GM18873 (cell line): Measurements from ENCODE around the gene FAM193A.
"Not testable (repeated sequence)": the region's sequence is repeated elsewhere in the genome, so short reads cannot be mapped to it uniquely, and the experiment has no call there.

ENCODE experiments used
- ATAC-seq: cut with Tn5 transposase; IDR thresholded peaks from one replicate; pipeline ENCODE4 v1.9.1; 2021; ENCODE audit warnings: mild to moderate bottlenecking, moderate library complexity, moderate number of reproducible peaks; ENCODE audit not compliant: unreplicated experiment, low FRiP score

Gene FAM193A

GRCh38 chr4:2570551-2571222 is 34.2 kb downstream of the FAM193A start:
- no peak for ATAC-seq

GRCh38 chr4:2572076-2572475 is 35.6 kb downstream of the FAM193A start:
- no peak for ATAC-seq

GRCh38 chr4:2572866-2573265 is 36.4 kb downstream of the FAM193A start:
- no peak for ATAC-seq

- no peak for ATAC-seq
Observed at GRCh38 chr4:2574009-2574408, 37.6 kb downstream of the FAM193A start.

- ATAC-seq, result no peak
Observed at GRCh38 chr4:2574863-2575262, 38.4 kb downstream of the FAM193A start.

GRCh38 chr4:2576290-2576689 is 39.8 kb downstream of the FAM193A start:
- no peak for ATAC-seq

GRCh38 chr4:2578106-2578505 is 41.7 kb downstream of the FAM193A start:
- ATAC-seq, result no peak

GRCh38 chr4:2579910-2580309 is 43.5 kb downstream of the FAM193A start:
- no peak for ATAC-seq

GRCh38 chr4:2583092-2583491 is 46.6 kb downstream of the FAM193A start:
- ATAC-seq, result no peak

- ATAC-seq, result no peak
Observed at GRCh38 chr4:2583517-2583916, 47.1 kb downstream of the FAM193A start.

GRCh38 chr4:2586502-2586901 is 50.1 kb downstream of the FAM193A start:
- ATAC-seq, result no peak

GRCh38 chr4:2587213-2587823 is 50.9 kb downstream of the FAM193A start:
- ATAC-seq, result no peak

GRCh38 chr4:2588259-2588658 is 51.8 kb downstream of the FAM193A start:
- ATAC-seq, result no peak

GRCh38 chr4:2591189-2591588 is 54.7 kb downstream of the FAM193A start:
- ATAC-seq, result no peak

- not testable (repeated sequence) for ATAC-seq
Observed at GRCh38 chr4:2592014-2592413, 55.6 kb downstream of the FAM193A start.

GRCh38 chr4:2592572-2592971 is 56.1 kb downstream of the FAM193A start:
- ATAC-seq, result no peak

GRCh38 chr4:2593003-2593402 is 56.6 kb downstream of the FAM193A start:
- ATAC-seq, result no peak

- ATAC-seq, result no peak
Observed at GRCh38 chr4:2595436-2595835, 59.0 kb downstream of the FAM193A start.

- ATAC-seq, result no peak
Observed at GRCh38 chr4:2595952-2596552, 59.6 kb downstream of the FAM193A start.

GRCh38 chr4:2596611-2597010 is 60.2 kb downstream of the FAM193A start:
- no peak for ATAC-seq

GRCh38 chr4:2598511-2599303 is 62.3 kb downstream of the FAM193A start:
- ATAC-seq, result peak; percentile 71
